HepG2 (cell line): ENCODE measurements around the gene RAB1B. TPM values are rescaled to one million over a fixed set of nuclear protein-coding genes. Genes with fewer than 3 reads are reported as not detected.

ENCODE experiments used
- ATAC-seq: fragments of 200-7000 bp; cut with Tn5 transposase; 3 replicates; pipeline ENCODE4 v1.9.1; 2020; ENCODE audit warnings: mild to moderate bottlenecking, moderate library complexity
- BruUV-seq: library from RNA; stranded (reverse); fragments of 400-500 nt; replicated peaks from 2 replicates; lab custom pipeline; 2021; lab: Mats Ljungman, UMichigan
- CTCF ChIA-PET: fragments of 300-600 bp; formaldehyde crosslinking; extraction: SDS; loops from one replicate; lab custom pipeline; 2021; ENCODE audit warnings: low total read pairs, inconsistent platforms, low intra/inter-chr PET ratio; lab: Yijun Ruan, JAX
- POLR2A ChIA-PET: fragments of 350-600 bp; sonication (Branson Sonifier 250); formaldehyde crosslinking; loops from one replicate; lab custom pipeline; 2020; ENCODE audit warnings: antibody characterized with exemption, inconsistent platforms; lab: Yijun Ruan, JAX
- DNase-seq: peaks from one replicate; pipeline ENCODE4 v3.0.0-alpha.2; 2015; ENCODE audit warnings: low spot score
- FAIRE-seq: peaks from 3 replicates; lab custom pipeline; 2011; peaks lifted over from hg19 to GRCh38; lab: Jason Lieb, UNC
- H2AFZ ChIP-seq: one replicate; pipeline ENCODE4 v1.6.1; 2011; ENCODE audit warnings: low read length, inconsistent platforms
- H3K27ac ChIP-seq: fragments of 300-600 bp; 3 replicates; pipeline ENCODE4 v1.8.0; 2011; ENCODE audit warnings: mixed run types, mild to moderate bottlenecking, mixed read lengths, low read length, inconsistent platforms; ENCODE audit not compliant: insufficient read depth; ENCODE audit errors: extremely low read length
- H3K27me3 ChIP-seq, 2 experiments: fragments of 200-600 bp in 1 of 2; 2 replicates in 1 of 2; 3 replicates in 1 of 2; pipeline versions ENCODE4 v1.6.0 to v1.8.0; 2011; ENCODE audit warnings: low read length in 2 of 2, mild to moderate bottlenecking in 2 of 2, moderate library complexity in 2 of 2, inconsistent platforms in 1 of 2; ENCODE audit not compliant: insufficient read depth in 2 of 2, control insufficient read depth in 1 of 2
- H3K36me3 ChIP-seq, 2 experiments: fragments of 200-600 bp in 1 of 2; replicated peaks in 1 of 2; 2 replicates in 1 of 2; 3 replicates in 1 of 2; pipeline versions ENCODE4 v1.5.1 to v1.8.0; 2011; ENCODE audit warnings: low read length in 2 of 2, inconsistent platforms in 1 of 2; ENCODE audit not compliant: insufficient read depth in 2 of 2, control insufficient read depth in 1 of 2
- H3K4me1 ChIP-seq: 2 replicates; pipeline ENCODE4 v1.5.1; 2012; ENCODE audit warnings: low read length, inconsistent platforms; ENCODE audit not compliant: insufficient read depth
- H3K4me2 ChIP-seq: 2 replicates; pipeline ENCODE4 v1.6.0; 2011; ENCODE audit warnings: low read depth, low read length, inconsistent platforms
- H3K4me3 ChIP-seq, 3 experiments: fragments of 200-600 bp in 1 of 3; sonication (generic), shearing (Covaris generic) in 1 of 3; replicated peaks in 1 of 3; 2 replicates each; pipeline ENCODE4 v1.5.1; 2011 to 2016; ENCODE audit warnings: low read length in 3 of 3, inconsistent platforms in 2 of 3, low read depth in 2 of 3, mild to moderate bottlenecking in 2 of 3, control low read depth in 1 of 3, mixed read lengths in 1 of 3; ENCODE audit not compliant: insufficient read depth in 1 of 3
- H3K79me2 ChIP-seq: one replicate; pipeline ENCODE4 v1.6.1; 2011; ENCODE audit warnings: low read length, inconsistent platforms; ENCODE audit not compliant: insufficient read depth
- H3K9ac ChIP-seq: 2 replicates; pipeline ENCODE4 v1.6.0; 2011; ENCODE audit warnings: mild to moderate bottlenecking, low read depth, low read length, inconsistent platforms; ENCODE audit not compliant: insufficient read depth
- H3K9me3 ChIP-seq: 2 replicates; pipeline ENCODE4 v1.5.1; 2012; ENCODE audit warnings: mild to moderate bottlenecking, low read length
- H4K20me1 ChIP-seq: 2 replicates; pipeline ENCODE4 v1.6.0; 2011; ENCODE audit warnings: inconsistent platforms, mild to moderate bottlenecking, low read length, moderate library complexity; ENCODE audit not compliant: insufficient read depth
- TFAP4 ChIP-seq: sonication (generic); IDR thresholded peaks from 2 replicates; pipeline ENCODE4 v1.6.1; 2016; ENCODE audit warnings: low read depth, borderline replicate concordance
- ZKSCAN1 ChIP-seq: fragments of 150-350 bp; IDR thresholded peaks from 2 replicates; pipeline ENCODE4 v1.6.1; 2014; ENCODE audit warnings: low read length
- ZNF280D ChIP-seq: sonication (generic); formaldehyde crosslinking; IDR thresholded peaks from 2 replicates; pipeline ENCODE4 v1.5.1; 2020; ENCODE audit warnings: mild to moderate bottlenecking, missing genetic modification reagents
- WGBS: methylation state at CpG from one replicate; pipeline ENCODE4 v1.1.6; 2017; ENCODE audit warnings: low lambda C conversion rate; 5-methylcytosine and 5-hydroxymethylcytosine counted together
- in situ Hi-C: cut with HindIII; loops from 2 replicates; pipeline ENCODE4 v1.10.0; 2017; ENCODE audit warnings: low pct_unique_long_range_greater_than_20kb; ENCODE audit not compliant: extremely low pct_ligation_motif_present
- intact Hi-C: fragments of 100-400 bp; cut with micrococcal nuclease; formaldehyde crosslinking; loops from one replicate; pipeline ENCODE4 v1.10.0; 2022; ENCODE audit not compliant: unreplicated experiment
- polyA plus RNA-seq, 8 experiments: library from polyadenylated mRNA; depleted of rRNA in 3 of 8; stranded (reverse) in 7 of 8; unstranded in 1 of 8; fragments of >200 nt; fragmentation: Illumina TruSeq in 4 of 8; extraction: Trizol in 4 of 8; gene quantifications; 2 replicates each; pipeline versions ENCODE4 v1.2.1 to v1.2.3, GENCODE V29; 2011 to 2016; ENCODE audit warnings: low read depth in 4 of 8, missing spikeins in 1 of 8, mixed read lengths in 1 of 8; ENCODE audit not compliant: insufficient read depth in 1 of 8
- total RNA-seq, 5 experiments: library from RNA; depleted of rRNA; stranded (reverse); fragments of >200 nt; fragmentation: Illumina TruSeq; extraction: Trizol; gene quantifications; 2 replicates each; pipeline ENCODE4 v1.2.3, GENCODE V29; 2016; ENCODE audit warnings: low read depth in 1 of 5

The RAB1B gene
- total and polyA plus RNA-seq, 2 of the 13 experiments (the other 11 are each of a cell fraction or from before 2014, with no cell fraction given): 77.9 to 87.9 TPM

GRCh38 chr11:66294626-66295620 lies 26.5 kb downstream of the RAB1B start:
- Histone ChIP-seq H3K4me1 (peaks cover 32% of the 10 kb centered on the region), H2AFZ (no peak overlapping the region), H3K4me3 (no peak overlapping the region), H3K36me3 (no peaks in the 10 kb centered on the region), H3K79me2 (no peaks in the 10 kb centered on the region), H3K9ac (no peak overlapping the region), H3K27ac (no peak overlapping the region), H3K27me3 (peaks cover 3 to 40% of the 10 kb centered on the region in 2 experiments; a peak in 4 of 5 replicates), H3K9me3 (no peaks in the 10 kb centered on the region), H4K20me1 (no peaks in the 10 kb centered on the region), H3K4me2 (no peak overlapping the region)
- TF ChIP-seq ZNF280D (CRISPR knock-in tag) (no peak), TFAP4 (no peak), ZKSCAN1 (no peak)
- DNase-seq (no peak), ATAC-seq (no peak), FAIRE-seq (no peak)
- ChIA-PET CTCF (no interaction called here), POLR2A (interaction anchor here (3.7 kb wide), 1 partner anchor 17 kb away, joined by 13 read pairs; no protein-coding TSS in a partner anchor)
- no TSS peak for BruUV-seq
- intact Hi-C loops (no loop called here), in situ Hi-C loops (loop anchor here (5.0 kb wide), 1 partner anchor 32 kb away; no protein-coding TSS in a partner anchor)
- WGBS: 90% methylated on average over 97 of the region's 123 CpGs
